Adrenal gland (tissue), 12 donors: ENCODE data around the gene ZDHHC14. TPM values are rescaled to one million over a fixed set of nuclear protein-coding genes. Genes with fewer than 3 reads are reported as not detected.

Experiments used
- DNase-seq, 7 donors: peaks; one replicate each; pipeline ENCODE4 v3.0.0-alpha.2; 2019 to 2020
- H3K27ac ChIP-seq, 5 donors: fragments of 200-600 bp; sonication (generic) in 4 of 5; 1 replicate in 3 of 5; 2 replicates in 2 of 5; pipeline versions ENCODE4 v1.5.1 to v1.8.0; 2016 to 2020; ENCODE audit warnings: mild to moderate bottlenecking in 1 of 5
- H3K27me3 ChIP-seq: fragments of 200-600 bp; 2 replicates; pipeline ENCODE4 v1.8.0; 2021
- H3K36me3 ChIP-seq, 2 donors: fragments of 200-600 bp; replicated peaks in 1 of 2; 1 replicate in 1 of 2; 2 replicates in 1 of 2; pipeline versions ENCODE4 v1.5.1 to v1.8.0; 2018 to 2022
- H3K4me1 ChIP-seq, 2 donors: fragments of 200-600 bp; replicated peaks in 1 of 2; 1 replicate in 1 of 2; 2 replicates in 1 of 2; pipeline versions ENCODE4 v1.5.1 to v1.8.0; 2018 to 2021
- H3K4me3 ChIP-seq, 4 donors: fragments of 200-600 bp; sonication (generic) in 3 of 4; one replicate each; pipeline ENCODE4 v1.5.1; 2016 to 2018
- H3K9me3 ChIP-seq, 3 donors: fragments of 200-600 bp; sonication (generic) in 1 of 3; replicated peaks in 1 of 3; 1 replicate in 2 of 3; 2 replicates in 1 of 3; pipeline versions ENCODE4 v1.5.1 to v1.8.0; 2016 to 2021
- CTCF ChIP-seq, 6 experiments: fragments of 450-650 bp in 4 of 6; fragments of 200-600 bp in 2 of 6; sonication (generic) in 1 of 6; IDR thresholded peaks; 1 replicate in 5 of 6; 2 replicates in 1 of 6; pipeline versions ENCODE4 v1.5.1 to v1.8.0; 2016 to 2021; ENCODE audit warnings: antibody characterized with exemption in 6 of 6, mild to moderate bottlenecking in 2 of 6, moderate library complexity in 1 of 6
- POLR2A ChIP-seq, 2 donors: fragments of 450-650 bp; IDR thresholded peaks; one replicate each; pipeline ENCODE4 v1.6.1; 2017; ENCODE audit warnings: antibody characterized with exemption in 2 of 2, mild to moderate bottlenecking in 2 of 2, moderate library complexity in 1 of 2
- WGBS, 4 donors: extraction: QIAGEN DNeasy Blood & Tissue Kit in 2 of 4; methylation state at CpG; one replicate each; pipeline versions ENCODE4 v1.1.5 to v1.1.7; 2013 to 2017; 5-methylcytosine and 5-hydroxymethylcytosine counted together
- intact Hi-C, 2 donors: fragments of 100-400 bp; cut with DNase I; formaldehyde crosslinking; loops; one replicate each; pipeline versions ENCODE4 v1.14.1 to v1.15.0; 2022 to 2023
- polyA plus RNA-seq, 3 donors: library from polyadenylated mRNA; stranded (reverse); fragments of 200-250 nt in 2 of 3; fragments of 350-450 nt in 1 of 3; fragmentation: Illumina TruSeq in 1 of 3; extraction: RNeasy Lipid Tissue Mini Kit (QIAGEN cat#74804) in 1 of 3; gene quantifications; one replicate each; pipeline ENCODE4 v1.2.3, GENCODE V29; 2013 to 2014
- total RNA-seq, 9 donors: library from RNA; depleted of rRNA in 4 of 9; stranded (reverse); fragments of >200 nt in 4 of 9; fragments of 120-200 nt in 1 of 9; fragmentation: NEBNext Ultra II Directional in 1 of 9; extraction: Animal tissue kit (Norgen Biotek cat#: 25700) in 1 of 9; gene quantifications; one replicate each; pipeline versions ENCODE4 v1.1.0 to v1.2.4, GENCODE V29; 2013 to 2023
- donor health status: healthy with polysubstance abuse.
- donor health status: Bipolar disorder and iron deficiency.
- donor health status: DM: yes; HTN: yes; CAD: no.
- donor health status: DM: no; HTN: no; CAD: no.
- donor health status: DM: no; HTN: no; CAD: no.
- donor health status: DM: yes; HTN: yes; CAD: no.

The ZDHHC14 gene
- total and polyA plus RNA-seq, 12 donors: 3.8 to 14.3 (median 8.8) TPM

DNA sequence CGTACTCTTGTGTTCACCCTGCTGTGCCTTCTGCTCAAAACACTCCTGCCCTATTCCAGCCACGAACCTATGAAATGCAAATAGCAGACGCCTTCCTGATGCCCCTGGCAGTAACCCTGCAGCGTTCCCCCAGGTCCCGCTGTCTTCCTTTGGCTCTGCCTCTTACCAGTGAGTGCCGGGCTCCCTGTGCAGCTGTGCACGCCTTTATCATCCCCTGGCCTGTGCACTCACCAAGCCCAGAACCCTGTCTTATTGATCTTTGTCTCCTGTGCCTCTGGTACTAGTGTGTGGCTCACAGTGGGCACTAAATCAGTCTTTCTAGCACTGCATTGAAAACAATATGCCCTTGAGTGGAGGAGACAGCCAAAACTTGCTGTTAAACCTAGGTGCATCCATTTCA lies 19.7 kb downstream of the ZDHHC14 start:
- H3K27ac ChIP-seq: no peak overlapping the region
- TF ChIP-seq CTCF (IDR thresholded peaks at IDR 0.05) (no peak), POLR2A (IDR thresholded peaks at IDR 0.05) (no peak)
- no peaks in the 10 kb centered on the region for H3K36me3 ChIP-seq
- intact Hi-C loops: no loop called here
- H3K4me1 ChIP-seq: no peaks in the 10 kb centered on the region
- H3K27me3 ChIP-seq: no peaks in the 10 kb centered on the region
- DNase-seq: no peak
- H3K9me3 ChIP-seq: no peaks in the 10 kb centered on the region
- 85 to 97% (median 91%) methylated on average over 7 of the region's 7 CpGs for WGBS, 4 donors
- no peak overlapping the region for H3K4me3 ChIP-seq

DNA sequence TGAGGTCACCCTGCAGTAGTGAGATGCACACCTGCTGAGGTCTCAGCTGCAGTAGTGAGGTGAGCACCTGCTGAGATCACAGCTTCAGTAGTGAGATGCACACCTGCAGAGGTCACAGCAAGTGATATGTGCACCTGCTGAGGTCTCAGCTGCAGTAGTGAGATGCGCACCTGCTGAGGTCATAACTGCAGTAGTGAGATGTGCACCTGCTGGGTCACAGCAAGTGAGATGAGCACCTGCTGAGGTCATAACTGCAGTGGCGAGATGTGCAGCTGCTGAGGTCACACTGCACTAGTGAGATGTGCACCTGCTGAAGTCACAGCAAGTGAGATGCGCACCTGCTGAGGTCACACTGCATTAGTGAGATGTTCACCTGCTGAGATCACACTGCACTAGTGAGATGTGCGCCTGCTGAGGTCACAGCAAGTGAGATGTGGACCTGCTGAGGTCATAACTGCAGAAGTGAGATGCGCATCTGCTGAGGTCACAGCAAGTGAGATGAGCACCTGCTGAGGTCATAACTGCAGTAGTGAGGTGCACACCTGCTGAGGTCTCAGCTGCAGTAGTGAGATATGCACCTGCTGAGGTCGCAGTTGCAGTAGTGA lies 20.8 kb downstream of the ZDHHC14 start:
- TF ChIP-seq CTCF (IDR thresholded peaks at IDR 0.05): no peak
- no peak for TF ChIP-seq POLR2A (IDR thresholded peaks at IDR 0.05)
- H3K36me3 ChIP-seq: no peaks in the 10 kb centered on the region
- no peaks in the 10 kb centered on the region for H3K9me3 ChIP-seq
- no peaks in the 10 kb centered on the region for H3K4me1 ChIP-seq
- no peak overlapping the region for H3K27ac ChIP-seq
- intact Hi-C loops: no loop called here
- no peak for DNase-seq
- no peak overlapping the region for H3K4me3 ChIP-seq
- WGBS, 4 donors: 90 to 96% (median 93%) methylated on average over 5 to 6 of the region's 6 CpGs
- no peaks in the 10 kb centered on the region for H3K27me3 ChIP-seq

DNA sequence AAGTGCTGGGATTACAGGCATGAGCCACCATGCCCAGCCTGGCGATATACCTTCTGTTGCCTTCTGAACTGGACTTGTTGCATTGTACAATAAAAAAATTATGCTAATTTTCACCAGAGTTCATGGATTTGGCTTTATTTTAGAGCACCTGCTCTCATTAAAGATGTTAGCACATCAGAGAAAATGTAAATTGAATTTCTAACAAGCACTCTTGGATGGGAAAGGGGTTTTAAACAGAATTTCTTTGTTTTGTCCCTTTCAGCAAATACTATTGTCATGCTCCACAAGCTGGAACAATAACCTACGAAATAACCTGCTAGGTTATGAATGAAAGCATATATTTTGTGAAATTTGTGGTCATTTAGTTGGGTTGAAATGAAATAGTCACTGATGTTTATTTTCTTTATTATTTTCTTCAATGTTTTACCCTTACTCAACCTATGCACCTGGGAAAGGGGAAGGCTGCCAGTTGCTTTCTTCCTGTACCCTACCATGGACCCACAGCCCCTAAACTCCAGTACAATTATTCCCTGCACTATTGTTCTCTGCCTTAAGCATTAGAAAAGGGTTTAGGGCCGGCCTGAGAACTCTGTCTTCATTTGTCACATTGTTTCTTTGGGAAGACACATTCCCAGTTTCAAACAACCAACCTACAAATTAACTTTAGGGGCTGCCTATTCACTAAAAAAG lies 22.2 kb downstream of the ZDHHC14 start:
- TF ChIP-seq CTCF (IDR thresholded peaks at IDR 0.05) (no peak), POLR2A (IDR thresholded peaks at IDR 0.05) (no peak)
- 90 to 98% (median 93%) methylated on average over 3 of the region's 3 CpGs for WGBS, 4 donors
- Histone ChIP-seq H3K4me3 (no peak overlapping the region), H3K9me3 (no peaks in the 10 kb centered on the region), H3K36me3 (no peaks in the 10 kb centered on the region), H3K4me1 (no peaks in the 10 kb centered on the region), H3K27ac (no peak overlapping the region), H3K27me3 (no peaks in the 10 kb centered on the region)
- no peak for DNase-seq
- intact Hi-C loops: no loop called here

DNA sequence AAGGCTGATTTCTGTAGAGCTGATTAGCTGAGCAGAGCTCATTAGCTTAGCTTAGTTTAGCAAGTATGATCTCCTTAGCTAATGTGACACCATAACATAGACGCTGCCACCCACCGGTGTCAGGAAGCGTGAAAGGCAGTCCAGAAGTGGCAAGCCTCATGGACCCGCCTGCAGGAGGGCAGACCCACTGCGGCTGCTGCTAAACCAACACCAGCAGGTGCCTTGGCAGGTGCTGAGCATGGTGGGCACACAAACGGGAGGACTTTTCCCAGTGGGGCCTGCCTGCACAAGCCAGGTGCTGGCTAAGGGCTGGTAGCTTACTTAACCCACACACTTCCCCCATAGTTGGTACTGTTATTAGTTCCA lies 22.7 kb downstream of the ZDHHC14 start:
- WGBS, 4 donors: 88 to 92% (median 91%) methylated on average over 4 to 6 of the region's 6 CpGs
- intact Hi-C loops: no loop called here
- no peak for TF ChIP-seq POLR2A (IDR thresholded peaks at IDR 0.05)
- TF ChIP-seq CTCF (IDR thresholded peaks at IDR 0.05): no peak

More for the DNA sequence above, 22.7 kb downstream of the ZDHHC14 start:
- no peak for DNase-seq
- H3K36me3 ChIP-seq: no peaks in the 10 kb centered on the region
- H3K27ac ChIP-seq: no peak overlapping the region
- no peak overlapping the region for H3K4me3 ChIP-seq
- no peaks in the 10 kb centered on the region for H3K9me3 ChIP-seq
- no peaks in the 10 kb centered on the region for H3K27me3 ChIP-seq
- no peaks in the 10 kb centered on the region for H3K4me1 ChIP-seq
